ENCODE data around the gene SGO2. TPM values are rescaled to one million over a fixed set of nuclear protein-coding genes. Genes with fewer than 3 reads are reported as not detected.
"Not testable (repeated sequence)": the region's sequence is repeated elsewhere in the genome, so short reads cannot be mapped to it uniquely, and the experiment has no call there.

The SGO2 gene
- polyA plus RNA-seq, 3 donors: 13.4 to 14.3 (median 13.9) TPM

- DNase-seq: no peak
These were observed 92.0 kb downstream of the SGO2 start for GRCh38 chr2:200618054-200618419.

GRCh38 chr2:200618590-200619021 is 92.6 kb downstream of the SGO2 start:
- no peak for DNase-seq

GRCh38 chr2:200619279-200619678 is 93.3 kb downstream of the SGO2 start:
- no peak for DNase-seq

- no peak for DNase-seq
These were observed 94.8 kb downstream of the SGO2 start for GRCh38 chr2:200620606-200621390.

GRCh38 chr2:200622106-200622505 is 96.1 kb downstream of the SGO2 start:
- DNase-seq: no peak

GRCh38 chr2:200624026-200624425 is 98.0 kb downstream of the SGO2 start:
- no peak for DNase-seq

GRCh38 chr2:200624658-200625057 is 98.7 kb downstream of the SGO2 start:
- DNase-seq: no peak

GRCh38 chr2:200625282-200625681 is 99.3 kb downstream of the SGO2 start:
- no peak for DNase-seq

GRCh38 chr2:200625958-200626363 is 100.0 kb downstream of the SGO2 start:
- no peak for DNase-seq

- no peak for DNase-seq
These were observed 101.2 kb downstream of the SGO2 start for GRCh38 chr2:200627110-200627770.

- DNase-seq: not testable (repeated sequence)
These were observed 102.5 kb downstream of the SGO2 start for GRCh38 chr2:200628461-200628860.

- DNase-seq: no peak
These were observed 105.3 kb downstream of the SGO2 start for GRCh38 chr2:200631287-200631686.

Other genes with a start within 250 kb of the SGO2 start
- 100 to 1,000 TPM; 126 to 137 (median 136) TPM for gene SPATS2L, start 219.5 kb upstream of the SGO2 start, polyA plus RNA-seq (ENCODE audit: insufficient read length in 3 of 3)
- 10 to 100 TPM; 14.2 to 17.0 (median 16.2) TPM for gene KCTD18, start 16.1 kb upstream of the SGO2 start, polyA plus RNA-seq (ENCODE audit: insufficient read length in 3 of 3)
- 1 to 10 TPM; 2.1 to 2.8 (median 2.3) TPM for gene AOX1, start 59.8 kb downstream of the SGO2 start, polyA plus RNA-seq (ENCODE audit: insufficient read length in 3 of 3)

Measured in renal pelvis (tissue), 4 donors.